Activated CD4-positive, alpha-beta T cell treated with anti-CD3 and anti-CD28 coated beads, Interleukin-2, amount 50 U/mL, for 48 hours (primary cell): ENCODE measurements around the gene TMEM132E.
A peak's percentile ranks its signal among the peaks of the same experiment; 100 is the strongest.

Source experiments
- DNase-seq, 2 experiments: peaks; one replicate each; pipeline ENCODE4 v3.0.0-alpha.2; 2020

TMEM132E gene

DNA sequence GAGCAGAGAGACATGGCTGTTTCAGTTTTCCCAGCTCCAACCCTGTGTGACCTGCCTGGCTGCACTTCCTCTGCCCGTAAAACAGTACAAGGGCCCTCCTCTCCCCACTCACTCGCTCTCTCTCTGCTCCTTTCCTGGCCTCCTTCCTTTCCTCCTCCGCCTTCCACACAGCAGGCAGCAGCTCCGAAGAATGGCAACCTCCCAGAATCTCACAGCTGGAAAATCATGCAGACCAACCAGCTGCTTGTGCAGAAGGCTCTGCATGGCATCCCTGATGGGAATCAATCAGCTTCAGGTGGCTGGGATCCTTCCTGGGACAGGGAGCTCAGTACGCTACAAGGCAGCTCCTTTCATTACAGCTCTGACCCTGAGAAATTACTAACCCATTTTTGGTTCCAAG is 27.4 kb downstream of the TMEM132E start:
- no peak for DNase-seq

DNA sequence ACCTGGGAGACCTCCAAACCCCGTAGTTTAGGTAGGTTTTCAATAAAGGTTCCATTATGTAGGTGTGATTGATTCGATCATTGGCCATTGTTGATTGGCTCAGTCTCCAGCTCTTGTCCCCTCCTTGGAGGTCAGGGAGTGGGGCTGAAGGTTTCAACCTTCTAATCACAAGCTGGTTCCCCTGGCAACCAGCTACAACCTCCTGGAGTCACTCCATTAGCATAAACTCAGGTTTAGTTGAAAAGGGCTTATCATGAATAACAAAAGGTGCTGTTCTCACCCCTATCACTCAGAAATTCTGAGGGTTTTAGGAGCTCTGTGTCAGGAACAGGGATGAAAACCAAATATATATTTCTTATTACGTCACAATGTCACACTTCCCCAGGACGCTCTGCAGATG is 28.5 kb downstream of the TMEM132E start:
- DNase-seq = no peak

DNA sequence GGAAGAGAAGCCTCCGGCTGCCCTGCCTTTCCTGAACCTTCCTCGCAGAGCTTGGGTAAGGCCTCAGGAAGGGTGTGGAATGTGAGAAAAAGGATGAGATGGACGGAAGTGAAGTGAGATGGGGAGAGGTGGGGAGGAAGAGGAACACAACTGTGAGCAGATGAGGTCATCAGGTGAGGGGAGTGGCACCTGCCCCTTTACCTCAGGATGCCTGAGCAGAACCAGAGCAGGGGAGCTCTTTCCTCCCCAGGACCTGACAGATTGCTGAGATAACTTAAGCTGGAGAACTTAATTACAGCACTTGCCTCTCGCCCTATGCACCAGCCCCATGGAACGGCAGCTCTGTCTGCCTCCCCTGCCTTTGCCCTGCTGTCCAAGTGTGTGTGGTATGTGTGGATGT is 29.8 kb downstream of the TMEM132E start:
- DNase-seq = no peak

DNA sequence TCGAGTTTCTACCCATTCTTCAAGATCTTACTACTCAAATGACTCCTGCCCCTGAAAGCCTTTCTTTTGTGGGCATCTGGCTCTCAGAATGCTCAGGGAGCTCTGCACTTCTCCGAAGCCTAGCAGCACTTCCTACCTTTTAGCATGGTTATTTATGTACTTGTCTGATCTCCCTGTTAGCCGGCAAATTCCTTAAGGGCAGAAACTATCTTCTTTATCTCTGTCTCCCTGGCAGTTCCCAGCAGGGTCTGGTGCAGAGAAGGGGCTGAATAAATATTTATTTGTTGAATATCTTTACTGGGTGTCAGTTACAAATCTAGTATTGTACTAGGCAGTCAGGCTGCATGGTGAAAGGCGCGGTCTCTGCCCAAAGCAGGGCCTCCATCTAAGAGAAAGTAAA is 30.7 kb downstream of the TMEM132E start:
- DNase-seq = no peak

DNA sequence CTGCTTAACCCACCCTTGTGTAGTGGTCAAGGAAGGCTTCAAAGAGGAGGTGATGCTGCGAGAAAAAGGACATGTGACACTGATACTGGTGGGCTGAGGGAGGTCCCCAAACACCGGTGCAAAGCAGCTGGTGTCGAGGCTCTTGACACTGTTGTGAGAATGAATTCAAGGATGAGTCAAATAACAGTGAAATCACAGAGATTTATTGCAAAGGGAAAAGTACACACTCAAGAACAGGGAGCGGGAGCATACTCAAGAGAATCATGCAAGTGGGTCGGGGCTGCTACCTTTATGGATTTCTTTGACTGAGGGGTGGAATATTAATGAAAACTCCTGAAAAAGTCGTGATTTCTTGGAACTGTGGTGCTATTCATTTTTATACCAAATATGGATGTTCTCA is 31.1 kb downstream of the TMEM132E start:
- no peak for DNase-seq

DNA sequence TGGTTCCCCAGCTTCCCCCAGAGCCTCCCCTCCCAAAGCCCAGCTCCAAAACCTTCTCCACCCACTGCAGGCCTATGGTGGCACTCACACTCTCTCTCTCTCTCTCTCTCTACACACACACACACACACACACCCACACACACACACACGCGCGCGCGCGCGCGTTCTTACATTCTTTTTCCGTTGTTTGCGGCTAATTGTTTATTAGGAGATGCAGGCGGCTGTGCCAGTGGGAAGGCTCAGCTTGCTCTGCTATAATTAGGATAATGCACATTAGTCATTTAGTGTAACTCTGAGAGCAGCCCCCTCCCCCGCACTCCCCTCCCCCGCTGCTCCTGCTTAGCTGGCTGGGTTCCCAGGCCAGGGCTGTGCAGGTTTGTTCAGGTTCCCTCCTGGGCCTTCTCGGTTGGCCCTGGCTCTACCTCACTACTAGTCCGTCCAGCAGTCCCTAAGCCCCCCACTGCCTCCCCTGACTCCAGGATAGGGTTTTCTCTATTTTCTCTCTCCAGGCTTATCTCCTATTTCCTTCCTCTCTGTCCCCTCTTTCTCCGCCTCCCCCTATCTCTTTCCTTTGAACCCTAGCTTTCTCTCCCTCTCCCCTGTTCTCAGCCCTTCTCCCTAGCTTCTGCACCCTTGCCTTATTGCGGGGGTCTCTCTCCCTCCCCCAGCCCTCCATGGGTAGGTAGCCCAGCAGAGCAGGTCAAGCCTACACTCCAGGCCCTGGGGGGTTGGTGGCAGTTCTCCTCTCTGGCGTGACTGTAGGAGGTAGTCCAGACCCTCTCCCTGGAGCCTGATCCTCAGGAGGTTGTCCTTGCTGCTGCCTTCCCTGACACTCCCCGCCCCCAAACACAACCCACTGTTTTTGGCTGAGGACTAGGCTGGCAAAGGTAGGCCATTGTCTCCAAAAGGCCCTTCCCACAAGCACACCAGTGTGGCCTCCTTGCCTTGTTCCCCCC is 34.0 kb downstream of the TMEM132E start:
- DNase-seq = peak in 1 of 2 experiments; percentile 7

DNA sequence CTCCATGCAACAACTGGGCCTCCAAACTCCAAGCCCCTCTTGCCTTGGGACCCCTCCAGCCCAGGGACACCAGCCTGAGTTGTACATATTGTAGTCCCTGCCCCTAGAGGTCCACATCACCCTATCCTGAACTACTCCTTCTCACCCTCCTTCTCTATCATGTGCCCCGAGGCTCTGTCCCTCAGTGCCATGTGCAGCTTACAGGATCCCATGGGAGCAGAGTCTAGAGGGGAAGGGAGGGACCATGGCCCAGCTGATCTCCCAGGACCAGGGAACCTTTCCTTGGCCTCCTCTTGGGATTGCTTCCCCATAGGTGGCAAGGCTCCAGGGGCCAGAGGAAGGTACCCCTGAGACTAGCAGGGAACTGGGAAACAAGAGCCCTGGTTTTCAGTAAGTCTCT is 35.3 kb downstream of the TMEM132E start:
- no peak for DNase-seq

DNA sequence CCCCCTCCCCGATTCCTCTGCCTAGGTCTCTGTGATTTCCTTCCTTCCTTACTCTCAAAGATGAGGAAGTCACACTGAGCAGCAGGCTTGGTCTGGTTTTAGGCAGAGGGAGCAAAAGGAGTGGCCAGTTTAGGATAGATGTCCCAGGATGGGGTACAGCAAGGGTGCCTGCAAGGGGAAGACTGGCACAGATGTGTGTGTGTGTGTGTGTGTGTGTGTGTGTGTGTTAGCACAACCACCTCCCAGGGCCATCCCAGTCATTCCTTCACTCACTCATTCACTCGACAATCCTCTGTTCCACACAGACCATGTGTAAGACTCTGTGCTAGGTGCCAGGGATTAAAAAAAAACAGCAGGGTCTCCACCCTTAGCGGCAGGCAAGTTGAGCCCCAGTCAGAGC is 35.9 kb downstream of the TMEM132E start:
- DNase-seq = no peak

DNA sequence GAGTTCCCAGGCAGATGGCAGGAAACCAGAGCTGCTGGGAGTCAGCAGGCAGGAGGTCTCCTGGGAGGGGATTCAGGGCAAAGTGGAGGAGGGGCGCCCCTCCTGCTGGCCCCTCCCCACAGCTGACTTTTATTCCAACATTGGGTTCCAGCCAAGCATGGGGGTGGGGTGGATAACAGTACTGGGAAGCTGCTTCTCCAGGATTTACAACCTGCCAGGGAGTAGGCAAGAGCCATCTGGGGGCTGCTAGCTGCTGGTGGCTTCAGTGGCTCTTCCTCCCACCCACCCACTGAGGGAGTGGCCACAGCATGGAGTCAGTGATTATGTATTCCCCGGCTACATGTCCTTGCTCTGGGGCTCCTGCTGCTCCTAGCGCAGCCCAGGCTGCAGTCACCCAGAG is 36.8 kb downstream of the TMEM132E start:
- DNase-seq = no peak

DNA sequence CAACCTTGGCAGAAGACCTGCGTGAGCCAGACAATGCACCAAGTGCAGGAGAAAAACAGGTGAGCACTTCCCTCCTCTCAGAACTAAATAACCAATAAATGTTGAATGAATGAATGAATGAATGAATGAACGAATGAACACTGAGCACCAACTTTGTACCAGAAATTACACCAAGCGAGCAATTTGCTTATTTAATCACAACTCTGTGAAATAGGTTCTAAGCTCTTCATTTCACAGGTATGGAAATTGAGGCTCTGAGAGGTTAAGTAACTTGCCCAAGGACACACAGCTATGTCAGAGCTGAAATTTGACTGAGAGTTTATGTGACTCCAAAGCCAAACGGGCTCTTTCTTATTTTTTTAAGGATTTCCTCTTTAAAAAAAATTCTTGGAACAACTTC is 38.0 kb downstream of the TMEM132E start:
- no peak for DNase-seq

DNA sequence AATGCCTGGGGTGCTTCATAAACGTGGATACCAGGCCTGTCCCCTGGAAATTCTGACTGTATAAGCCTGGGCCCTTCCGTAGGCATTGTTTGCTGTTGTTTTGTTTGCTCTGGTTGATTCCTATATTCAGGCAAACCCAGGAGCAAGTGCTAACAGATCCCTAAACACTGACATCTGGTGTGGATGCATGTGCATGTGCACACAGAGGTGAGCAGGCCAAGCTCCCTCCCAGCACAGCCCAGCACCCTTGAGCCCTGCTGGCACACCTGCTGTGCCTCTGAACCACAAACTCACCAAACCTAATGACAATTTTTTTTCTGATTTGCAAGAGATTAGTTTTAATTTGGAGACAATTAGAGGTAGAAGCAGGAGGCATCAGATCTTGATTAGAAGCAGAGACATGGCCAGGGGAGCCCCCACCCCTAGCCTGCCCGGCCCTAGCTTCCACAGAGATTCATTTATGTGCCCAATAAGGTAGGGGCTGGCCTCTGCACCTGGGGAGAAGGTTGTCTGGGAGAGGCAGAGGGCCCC is 40.4 kb downstream of the TMEM132E start:
- DNase-seq = no peak

DNA sequence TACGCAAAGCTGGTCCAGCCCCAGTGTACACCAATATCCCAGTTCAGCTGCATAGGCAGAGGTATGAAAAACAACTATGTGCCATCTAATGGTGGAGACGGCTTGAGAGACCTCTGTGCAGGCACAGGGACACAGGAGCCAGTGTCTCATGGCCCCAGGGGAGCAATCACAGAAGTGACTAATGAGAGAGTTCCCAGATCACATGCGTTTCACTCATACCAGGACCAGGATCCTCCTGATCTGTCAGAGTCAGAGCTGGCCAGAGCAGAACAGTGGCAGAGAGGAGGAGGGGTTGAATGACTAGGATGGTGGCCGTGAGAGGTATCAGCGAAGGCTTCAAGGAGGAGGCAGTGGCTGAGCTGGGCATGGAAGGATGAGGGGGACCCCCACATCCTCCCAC is 41.1 kb downstream of the TMEM132E start:
- no peak for DNase-seq

DNA sequence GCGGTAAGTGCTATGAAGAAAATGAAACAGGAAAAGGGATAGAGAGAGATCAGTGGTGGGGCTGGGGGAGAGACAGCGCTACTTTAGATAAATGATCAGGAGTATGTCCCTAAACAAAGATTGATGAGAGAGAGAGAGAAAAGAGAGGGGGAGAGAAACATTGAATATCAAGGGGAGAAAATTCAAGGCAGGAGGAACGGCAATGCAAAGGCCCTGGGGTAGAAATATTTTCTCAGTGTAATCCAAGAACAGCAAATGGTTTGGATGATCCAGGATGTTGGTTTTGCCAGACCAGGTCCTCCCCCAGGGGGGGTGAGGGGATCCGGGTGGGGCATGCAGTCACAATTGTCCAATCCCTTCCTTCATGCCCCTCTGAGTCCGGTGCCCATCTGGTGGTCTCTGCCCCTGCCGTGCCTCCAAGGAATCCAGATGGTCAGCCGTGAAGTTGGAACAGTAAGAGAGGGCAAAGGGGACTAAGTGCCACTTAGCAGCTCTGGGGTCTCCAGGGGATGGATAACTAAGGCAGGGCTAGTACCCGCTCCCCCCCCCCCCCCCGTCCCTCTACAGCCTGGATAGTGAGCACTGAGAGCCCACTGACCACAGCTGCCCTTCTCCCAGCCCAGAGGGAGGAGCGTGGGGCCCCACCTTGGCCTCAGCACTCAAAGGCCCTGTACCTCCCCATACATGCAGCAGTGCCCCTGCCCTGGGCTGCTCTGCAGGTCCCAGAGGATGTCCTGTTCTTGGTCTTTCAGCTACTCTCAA is 43.7 kb downstream of the TMEM132E start:
- no peak for DNase-seq

DNA sequence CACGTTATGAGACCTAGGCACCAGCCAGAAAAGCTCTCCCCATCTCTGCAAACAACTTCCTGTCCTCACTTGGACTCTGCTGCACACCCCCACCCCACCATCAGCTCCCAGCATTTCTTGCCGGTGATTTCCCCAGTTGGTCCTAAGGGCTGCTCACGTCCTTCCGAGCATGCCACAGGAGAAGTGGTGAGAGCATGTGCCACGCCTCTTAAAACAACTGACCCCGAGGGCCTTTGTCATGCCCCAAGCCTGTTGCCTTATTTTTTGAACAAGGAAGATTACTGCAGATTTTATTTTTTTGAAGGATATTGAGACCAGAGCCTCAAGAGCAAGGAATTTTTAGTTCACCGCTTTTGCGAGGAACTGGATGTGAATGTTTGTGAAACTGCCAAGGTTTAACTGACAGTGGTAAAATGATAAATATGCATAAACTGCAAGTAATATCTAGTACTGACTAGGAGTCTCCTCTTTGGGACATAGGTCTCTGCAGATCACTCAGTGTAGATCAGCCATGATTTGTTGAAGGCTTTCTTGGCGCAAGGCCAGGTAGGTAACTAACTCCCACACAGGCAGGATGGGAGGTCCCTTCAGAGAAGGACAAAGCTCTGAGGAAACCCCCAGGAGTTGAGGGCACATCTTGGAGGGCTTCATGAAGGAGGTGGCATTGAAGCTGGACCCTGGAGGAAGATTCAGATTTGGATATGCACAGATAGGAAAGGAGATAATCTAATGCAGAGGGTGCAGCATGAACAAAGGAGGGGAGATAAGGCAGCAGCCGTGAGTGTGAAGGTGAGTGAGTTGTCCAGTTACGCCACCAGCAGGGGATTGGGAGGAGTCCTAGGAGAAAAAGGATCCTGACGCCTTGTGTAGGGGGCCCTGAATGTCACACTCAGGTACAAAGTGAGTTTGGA is 44.7 kb downstream of the TMEM132E start:
- no peak for DNase-seq

DNA sequence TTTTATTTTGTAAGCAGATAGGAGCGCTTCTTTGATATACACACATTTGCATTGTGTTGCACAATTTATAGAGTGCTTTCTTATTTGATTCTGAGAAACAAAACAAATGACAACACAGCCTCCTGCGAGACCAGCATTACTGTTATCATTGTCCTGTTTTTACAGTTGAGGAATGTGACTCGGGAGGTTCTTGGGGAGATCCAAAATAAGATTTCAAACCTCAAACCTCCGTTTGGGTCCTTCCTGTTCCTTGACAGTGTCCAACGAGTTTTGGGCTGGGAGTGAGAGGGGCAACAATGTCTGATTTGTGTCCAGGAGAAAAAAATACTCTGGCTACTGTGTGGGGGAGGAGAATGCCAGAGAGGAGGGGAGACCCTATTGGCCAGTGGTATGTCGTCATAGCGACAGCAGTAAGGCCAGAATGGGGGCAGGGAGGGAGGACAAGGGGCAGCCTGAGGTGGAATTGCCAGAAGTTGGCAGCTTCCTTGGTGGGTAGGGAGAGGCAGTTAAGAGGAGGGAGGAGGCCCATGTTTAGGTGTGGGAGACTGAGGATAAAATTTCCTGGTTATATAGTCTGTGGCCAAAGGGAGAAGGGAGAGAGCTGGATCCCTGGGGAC is 45.5 kb downstream of the TMEM132E start:
- no peak for DNase-seq

DNA sequence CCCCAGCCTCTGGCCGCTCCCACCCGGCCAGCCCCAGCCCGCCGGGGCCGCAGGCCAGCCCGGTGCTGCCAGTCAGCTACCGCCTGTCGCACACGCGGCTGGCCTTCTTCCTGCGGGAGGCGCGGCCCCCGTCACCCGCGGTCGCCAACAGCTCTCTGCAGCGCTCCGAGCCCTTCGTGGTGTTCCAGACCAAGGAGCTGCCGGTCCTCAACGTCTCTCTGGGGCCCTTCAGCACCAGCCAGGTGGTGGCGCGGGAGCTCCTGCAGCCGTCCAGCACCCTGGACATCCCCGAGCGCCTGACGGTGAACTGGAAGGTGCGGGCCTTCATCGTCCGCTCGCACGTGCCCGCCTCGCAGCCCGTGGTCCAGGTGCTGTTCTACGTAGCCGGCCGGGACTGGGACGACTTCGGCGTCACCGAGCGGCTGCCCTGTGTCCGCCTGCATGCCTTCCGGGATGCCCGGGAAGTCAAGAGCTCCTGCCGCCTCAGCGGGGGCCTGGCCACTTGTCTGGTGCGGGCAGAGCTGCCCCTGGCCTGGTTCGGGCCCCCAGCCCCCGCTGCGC is 46.8 kb downstream of the TMEM132E start:
- DNase-seq = no peak

DNA sequence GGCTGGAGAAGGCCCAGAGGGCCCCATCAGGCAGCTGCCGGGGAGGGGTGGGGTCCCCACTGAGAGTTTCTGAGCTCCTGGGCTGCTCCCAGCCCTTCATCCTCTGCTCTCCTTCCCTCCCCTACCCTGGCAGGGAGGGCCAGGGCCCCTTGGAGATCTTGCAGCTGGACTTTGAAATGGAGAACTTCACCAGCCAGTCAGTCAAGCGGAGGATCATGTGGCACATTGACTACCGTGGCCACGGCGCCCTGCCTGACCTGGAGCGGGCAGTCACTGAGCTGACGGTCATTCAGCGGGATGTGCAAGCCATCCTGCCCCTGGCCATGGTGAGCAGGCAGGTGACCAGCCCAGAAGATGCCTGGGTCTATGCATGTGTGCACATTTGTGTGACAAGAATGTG is 49.5 kb downstream of the TMEM132E start:
- no peak for DNase-seq

DNA sequence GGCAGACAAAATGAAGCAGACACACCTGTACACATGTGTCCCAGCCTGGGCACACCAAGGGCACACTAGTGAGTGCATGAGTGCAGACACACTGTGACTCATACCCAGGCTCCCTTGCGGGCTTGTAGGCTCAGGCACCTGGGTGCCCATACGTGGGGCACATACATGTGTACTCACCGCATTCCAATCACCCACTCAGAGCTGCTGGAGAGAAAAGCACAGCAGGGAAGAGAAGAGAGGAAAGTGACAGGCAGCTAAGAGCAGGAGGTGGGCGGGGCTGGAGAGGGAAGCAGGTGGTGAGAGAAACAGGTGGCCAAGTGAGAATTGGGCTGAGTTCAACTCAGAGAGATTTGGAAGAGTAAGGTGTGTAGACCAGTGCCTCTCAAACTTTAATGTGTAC is 54.0 kb downstream of the TMEM132E start:
- DNase-seq = no peak

DNA sequence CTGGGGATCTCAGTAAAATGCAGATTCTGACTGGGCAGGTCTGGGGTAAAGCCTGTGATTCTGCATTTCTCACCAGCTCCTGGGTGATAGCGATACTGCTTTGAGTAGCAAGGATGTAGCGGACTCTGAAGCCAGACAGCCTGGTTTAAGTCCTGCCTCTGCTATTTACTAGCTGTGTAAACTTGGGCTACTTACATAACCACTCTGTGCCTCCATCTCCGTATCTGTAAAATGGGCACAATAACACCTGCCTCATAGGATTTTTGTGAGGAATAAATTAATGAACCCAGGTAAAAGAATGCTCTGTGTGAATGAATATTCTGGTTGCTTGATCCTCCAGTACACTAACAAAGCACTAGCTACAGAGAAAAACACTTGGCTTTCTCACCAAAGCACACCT is 54.4 kb downstream of the TMEM132E start:
- no peak for DNase-seq

DNA sequence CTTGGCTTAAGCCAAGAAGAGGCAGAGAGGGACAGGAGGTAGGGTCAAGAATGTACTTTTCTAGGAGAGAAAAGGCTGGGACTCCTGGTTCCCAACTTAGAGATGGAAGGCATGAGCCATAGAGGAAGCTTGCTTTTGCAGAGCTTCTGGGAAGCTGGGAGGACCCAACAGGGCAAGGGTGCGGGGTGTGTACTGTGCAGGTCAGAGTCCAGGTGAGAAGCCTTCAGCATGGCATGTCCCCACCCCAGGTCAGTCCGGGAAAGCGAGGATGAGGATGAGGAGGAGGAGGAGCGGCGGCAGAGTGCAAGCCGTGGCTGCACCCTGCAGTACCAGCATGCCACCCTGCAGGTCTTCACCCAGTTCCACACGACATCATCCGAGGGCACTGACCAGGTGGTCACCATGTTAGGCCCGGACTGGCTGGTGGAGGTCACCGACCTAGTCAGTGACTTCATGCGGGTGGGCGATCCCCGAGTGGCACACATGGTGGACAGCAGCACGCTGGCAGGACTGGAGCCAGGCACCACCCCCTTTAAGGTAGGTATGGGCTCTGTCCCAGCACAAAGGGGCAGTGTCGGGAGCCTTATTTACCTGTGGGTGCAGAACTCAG is 55.3 kb downstream of the TMEM132E start:
- DNase-seq = no peak

DNA sequence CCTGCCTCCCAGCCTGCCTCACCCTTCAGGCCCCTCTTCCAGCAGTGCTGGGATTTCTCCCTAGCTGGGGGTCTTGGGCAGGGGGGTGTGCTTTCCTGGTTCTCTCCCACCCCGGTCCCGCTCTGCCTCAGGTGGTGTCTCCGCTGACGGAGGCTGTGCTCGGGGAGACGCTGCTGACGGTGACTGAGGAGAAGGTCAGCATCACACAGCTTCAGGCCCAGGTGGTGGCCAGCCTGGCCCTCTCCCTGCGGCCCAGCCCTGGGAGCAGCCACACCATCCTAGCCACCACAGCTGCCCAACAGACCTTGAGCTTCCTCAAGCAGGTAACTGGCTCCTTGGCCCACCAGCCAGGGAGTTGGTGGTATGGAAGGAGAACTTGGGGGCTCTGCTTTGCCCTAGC is 56.5 kb downstream of the TMEM132E start:
- DNase-seq = no peak
